ENCODE data around the gene COQ5. TPM values are rescaled to one million over a fixed set of nuclear protein-coding genes. Genes with fewer than 3 reads are reported as not detected.

COQ5 gene
- total RNA-seq, 1 experiment from 2014 or later, result 33.8 TPM

DNA sequence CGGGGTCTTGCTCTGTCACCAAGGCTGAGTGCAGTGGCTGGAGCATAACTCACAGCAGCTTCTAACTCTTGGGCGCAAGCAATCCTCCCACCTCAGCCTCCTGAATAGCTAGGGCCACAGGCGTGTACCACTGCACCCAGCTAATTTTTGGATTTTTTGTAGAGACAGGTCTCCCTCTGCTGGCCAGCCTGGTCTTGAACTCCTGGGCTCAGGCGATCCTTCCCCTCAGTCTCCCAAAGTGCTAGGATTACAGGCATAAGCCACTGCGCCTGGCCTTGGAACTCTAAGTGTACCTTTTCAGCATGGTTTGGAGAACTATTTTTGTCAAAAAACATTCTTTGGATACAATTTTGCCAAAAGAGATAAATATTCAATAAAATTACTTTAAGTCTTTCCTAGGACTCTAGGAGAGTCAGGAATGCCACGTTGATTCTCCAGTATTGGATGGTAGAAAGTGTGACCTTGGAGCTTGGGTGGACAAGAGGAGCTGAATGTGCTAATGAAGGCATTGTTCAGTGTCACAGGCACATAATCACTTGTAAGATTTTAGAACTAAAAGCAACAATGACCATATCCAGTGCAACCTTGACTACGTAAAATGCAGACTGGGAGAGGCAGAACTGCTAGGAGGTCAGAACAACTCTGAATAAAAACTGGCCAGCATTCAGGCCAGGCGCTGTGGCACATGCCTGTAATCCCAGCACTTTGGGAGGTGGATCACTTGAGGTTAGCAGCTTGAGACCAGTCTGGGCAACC is 62.2 kb downstream of the COQ5 start:
- TF ChIP-seq, protein P1, sequence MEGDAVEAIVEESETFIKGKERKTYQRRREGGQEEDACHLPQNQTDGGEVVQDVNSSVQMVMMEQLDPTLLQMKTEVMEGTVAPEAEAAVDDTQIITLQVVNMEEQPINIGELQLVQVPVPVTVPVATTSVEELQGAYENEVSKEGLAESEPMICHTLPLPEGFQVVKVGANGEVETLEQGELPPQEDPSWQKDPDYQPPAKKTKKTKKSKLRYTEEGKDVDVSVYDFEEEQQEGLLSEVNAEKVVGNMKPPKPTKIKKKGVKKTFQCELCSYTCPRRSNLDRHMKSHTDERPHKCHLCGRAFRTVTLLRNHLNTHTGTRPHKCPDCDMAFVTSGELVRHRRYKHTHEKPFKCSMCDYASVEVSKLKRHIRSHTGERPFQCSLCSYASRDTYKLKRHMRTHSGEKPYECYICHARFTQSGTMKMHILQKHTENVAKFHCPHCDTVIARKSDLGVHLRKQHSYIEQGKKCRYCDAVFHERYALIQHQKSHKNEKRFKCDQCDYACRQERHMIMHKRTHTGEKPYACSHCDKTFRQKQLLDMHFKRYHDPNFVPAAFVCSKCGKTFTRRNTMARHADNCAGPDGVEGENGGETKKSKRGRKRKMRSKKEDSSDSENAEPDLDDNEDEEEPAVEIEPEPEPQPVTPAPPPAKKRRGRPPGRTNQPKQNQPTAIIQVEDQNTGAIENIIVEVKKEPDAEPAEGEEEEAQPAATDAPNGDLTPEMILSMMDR (IDR thresholded peaks at IDR 0.05; ENCODE audit: unreplicated experiment), result peak; percentile 53
- no TSS peak for BruUV-seq (replicated peaks)
- CTCF ChIA-PET, result interaction anchor here (0.9 to 1.0 kb wide), 2 partner anchors 8 to 29 kb away, joined by 3 to 5 read pairs; no protein-coding TSS in a partner anchor
- Mint-ChIP-seq H3K4me1 (ENCODE audit: low read depth, unreplicated experiment) (peaks cover 34% of the 10 kb centered on the region), H3K27ac (ENCODE audit: unreplicated experiment) (no peak overlapping the region), H3K27me3 (ENCODE audit: unreplicated experiment) (no peaks in the 10 kb centered on the region), H3K9me3 (ENCODE audit: low read depth, unreplicated experiment) (no peaks in the 10 kb centered on the region), H3K4me3 (ENCODE audit: low read depth, unreplicated experiment) (no peak overlapping the region), H3K36me3 (ENCODE audit: insufficient read depth, unreplicated experiment) (peaks cover 82% of the 10 kb centered on the region)
- peak; percentile 59 for DNase-seq
- intact Hi-C loops (cut with micrococcal nuclease; ENCODE audit: unreplicated experiment), result no loop called here

DNA sequence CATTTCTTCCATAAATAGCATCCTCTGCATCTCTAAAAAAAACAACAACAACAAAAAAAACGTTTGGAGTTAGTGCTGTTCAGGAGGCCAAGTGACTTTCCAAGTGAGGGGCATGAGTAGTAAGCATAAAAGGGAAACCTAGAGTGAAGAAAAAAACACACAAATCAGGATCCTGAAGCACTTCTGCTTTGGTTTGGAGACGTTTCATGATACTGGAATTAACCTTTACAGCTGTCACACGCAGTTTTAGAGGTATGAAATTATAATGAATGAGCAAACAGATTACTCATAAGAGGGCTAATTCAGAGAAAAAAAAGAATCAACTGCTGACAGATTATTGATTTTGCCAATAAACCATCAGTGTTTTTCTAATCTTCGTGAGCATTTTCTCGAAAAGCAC is 63.2 kb downstream of the COQ5 start:
- no peaks in the 10 kb centered on the region for H3K27me3 Mint-ChIP-seq (ENCODE audit: unreplicated experiment)
- BruUV-seq (replicated peaks), result no TSS peak
- H3K36me3 Mint-ChIP-seq (ENCODE audit: insufficient read depth, unreplicated experiment), result peaks cover 92% of the 10 kb centered on the region
- H3K9me3 Mint-ChIP-seq (ENCODE audit: low read depth, unreplicated experiment), result no peaks in the 10 kb centered on the region
- CTCF ChIA-PET, result no interaction called here
- no peak for DNase-seq
- H3K27ac Mint-ChIP-seq (ENCODE audit: unreplicated experiment), result no peak overlapping the region
- H3K4me1 Mint-ChIP-seq (ENCODE audit: low read depth, unreplicated experiment), result peaks cover 34% of the 10 kb centered on the region
- no peak overlapping the region for H3K4me3 Mint-ChIP-seq (ENCODE audit: low read depth, unreplicated experiment)
- intact Hi-C loops (cut with micrococcal nuclease; ENCODE audit: unreplicated experiment), result no loop called here
- TF ChIP-seq, protein P1 (IDR thresholded peaks at IDR 0.05; ENCODE audit: unreplicated experiment), result no peak

DNA sequence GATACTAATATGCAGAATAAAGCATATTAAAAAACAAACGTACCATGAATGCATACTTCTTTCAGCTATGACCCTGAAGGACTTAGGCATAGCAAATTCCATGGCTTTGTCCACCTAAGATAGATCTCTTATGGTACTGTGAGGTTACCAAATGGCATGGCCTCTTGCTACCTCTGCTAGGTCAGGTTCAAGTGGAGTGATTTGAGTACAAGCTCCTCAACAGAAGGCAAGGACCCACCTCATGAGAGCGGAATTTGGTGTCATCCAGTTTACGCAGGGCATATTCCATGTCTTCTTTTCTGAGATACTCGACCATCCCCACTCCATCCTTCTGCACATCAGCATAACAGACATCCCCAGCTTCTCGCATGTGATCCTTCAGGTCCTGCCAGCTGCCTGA is 65.2 kb downstream of the COQ5 start:
- no peak overlapping the region for H3K4me3 Mint-ChIP-seq (ENCODE audit: low read depth, unreplicated experiment)
- intact Hi-C loops (cut with micrococcal nuclease; ENCODE audit: unreplicated experiment), result no loop called here
- TF ChIP-seq, protein P1 (IDR thresholded peaks at IDR 0.05; ENCODE audit: unreplicated experiment), result no peak
- H3K4me1 Mint-ChIP-seq (ENCODE audit: low read depth, unreplicated experiment), result peaks cover 34% of the 10 kb centered on the region
- no peak overlapping the region for H3K27ac Mint-ChIP-seq (ENCODE audit: unreplicated experiment)
- DNase-seq, result no peak
- no TSS peak for BruUV-seq (replicated peaks)
- no peaks in the 10 kb centered on the region for H3K9me3 Mint-ChIP-seq (ENCODE audit: low read depth, unreplicated experiment)
- no peaks in the 10 kb centered on the region for H3K27me3 Mint-ChIP-seq (ENCODE audit: unreplicated experiment)
- CTCF ChIA-PET, result no interaction called here
- H3K36me3 Mint-ChIP-seq (ENCODE audit: insufficient read depth, unreplicated experiment), result peaks cover 98% of the 10 kb centered on the region

DNA sequence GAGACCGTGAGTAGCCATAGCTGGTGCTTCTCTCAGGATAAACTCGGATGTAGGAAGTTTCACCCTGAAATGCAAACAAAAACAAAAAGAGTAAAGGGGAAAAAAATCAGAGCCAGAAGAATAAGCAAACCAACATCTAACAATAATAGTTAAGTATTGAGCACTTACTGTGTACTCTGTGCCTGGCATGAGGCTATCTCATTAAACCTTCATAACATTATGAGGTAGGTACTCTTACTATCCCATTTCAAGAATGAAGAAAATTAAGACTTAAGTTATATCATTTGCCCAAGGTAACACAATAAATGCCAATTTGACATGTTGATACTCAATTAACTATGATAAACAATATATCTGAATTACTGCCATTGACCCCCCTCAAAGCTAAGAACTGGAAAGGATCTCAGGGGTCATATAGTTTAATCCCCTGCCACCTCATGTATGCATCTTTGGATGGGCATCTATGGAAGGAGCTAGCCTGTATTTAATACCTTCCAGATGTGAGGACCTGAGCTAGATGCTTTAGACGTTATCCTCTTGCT is 66.8 kb downstream of the COQ5 start:
- H3K4me3 Mint-ChIP-seq (ENCODE audit: low read depth, unreplicated experiment), result no peak overlapping the region
- no peaks in the 10 kb centered on the region for H3K27me3 Mint-ChIP-seq (ENCODE audit: unreplicated experiment)
- no TSS peak for BruUV-seq (replicated peaks)
- no peak for DNase-seq
- H3K27ac Mint-ChIP-seq (ENCODE audit: unreplicated experiment), result no peak overlapping the region
- TF ChIP-seq, protein P1 (IDR thresholded peaks at IDR 0.05; ENCODE audit: unreplicated experiment), result no peak
- H3K36me3 Mint-ChIP-seq (ENCODE audit: insufficient read depth, unreplicated experiment), result peaks cover 98% of the 10 kb centered on the region
- H3K4me1 Mint-ChIP-seq (ENCODE audit: low read depth, unreplicated experiment), result peaks cover 27% of the 10 kb centered on the region
- no peaks in the 10 kb centered on the region for H3K9me3 Mint-ChIP-seq (ENCODE audit: low read depth, unreplicated experiment)
- intact Hi-C loops (cut with micrococcal nuclease; ENCODE audit: unreplicated experiment), result no loop called here
- CTCF ChIA-PET, result no interaction called here
